GM18951 (cell line): Measurements from ENCODE around the gene KNG1.
"Not testable (repeated sequence)": the region's sequence is repeated elsewhere in the genome, so short reads cannot be mapped to it uniquely, and the experiment has no call there.

Experiments
- POLR2A ChIP-seq: IDR thresholded peaks from 4 replicates; pipeline ENCODE4 v1.6.1; 2011; ENCODE audit warnings: mild to moderate bottlenecking; ENCODE audit not compliant: insufficient read length, insufficient read depth; ENCODE audit errors: extremely low read depth
- in situ Hi-C: fragments of 300-500 bp; cut with MboI; formaldehyde crosslinking; loops from one replicate; pipeline ENCODE4 v1.12.0; 2022; ENCODE audit warnings: low sequenced_read_pairs, mixed read lengths, inconsistent platforms; ENCODE audit not compliant: unreplicated experiment

The KNG1 gene

DNA sequence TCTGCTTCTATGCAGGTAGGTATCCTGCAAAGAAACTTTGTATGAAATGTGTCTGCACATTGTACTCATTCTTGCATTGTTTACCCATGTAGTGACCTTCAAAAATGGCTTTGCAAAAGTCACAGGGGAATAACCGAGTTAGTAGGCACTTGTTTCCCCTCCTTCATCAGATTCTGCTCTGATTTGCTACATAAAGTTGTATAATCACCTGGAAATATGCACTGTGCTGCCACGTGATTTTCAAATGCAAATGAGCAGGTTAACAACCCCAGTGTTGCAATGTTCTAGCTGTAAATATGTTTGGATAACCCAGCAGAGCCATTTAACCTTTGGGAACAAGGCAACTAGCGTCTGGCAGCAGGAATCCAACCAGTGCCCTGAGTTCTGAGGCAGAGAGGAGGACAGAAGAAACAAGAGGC lies at the start of gene KNG1:
KNG1 (plus strand) TSS at position 321 of the 419 bp plus-strand sequence. CDS start 184 bp downstream, outside the sequence.
- no peak for TF ChIP-seq POLR2A

DNA sequence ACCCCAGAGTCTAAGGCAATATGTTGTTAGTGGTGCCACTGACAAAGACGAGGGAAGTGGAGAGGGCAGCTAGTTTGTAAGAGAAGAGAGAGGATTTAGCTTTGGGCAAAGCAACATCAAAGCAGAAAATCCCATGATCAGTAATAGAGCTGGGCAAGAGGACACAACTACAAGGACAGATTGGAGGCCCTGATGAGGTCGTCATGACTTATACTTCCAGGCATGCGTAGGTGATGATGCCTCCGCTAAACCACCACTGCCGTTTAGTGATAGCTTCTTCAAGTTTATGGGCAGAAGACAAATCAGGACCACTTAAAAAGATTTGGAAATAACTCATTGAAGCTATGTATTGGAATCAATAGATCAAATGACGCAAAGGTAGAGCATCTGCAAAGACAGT lies 48.7 kb upstream of the KNG1 start:
- in situ Hi-C loops, result no loop called here
- no peak for TF ChIP-seq POLR2A

More for the DNA sequence above, at the start of gene KNG1:
- in situ Hi-C loops, result no loop called here

DNA sequence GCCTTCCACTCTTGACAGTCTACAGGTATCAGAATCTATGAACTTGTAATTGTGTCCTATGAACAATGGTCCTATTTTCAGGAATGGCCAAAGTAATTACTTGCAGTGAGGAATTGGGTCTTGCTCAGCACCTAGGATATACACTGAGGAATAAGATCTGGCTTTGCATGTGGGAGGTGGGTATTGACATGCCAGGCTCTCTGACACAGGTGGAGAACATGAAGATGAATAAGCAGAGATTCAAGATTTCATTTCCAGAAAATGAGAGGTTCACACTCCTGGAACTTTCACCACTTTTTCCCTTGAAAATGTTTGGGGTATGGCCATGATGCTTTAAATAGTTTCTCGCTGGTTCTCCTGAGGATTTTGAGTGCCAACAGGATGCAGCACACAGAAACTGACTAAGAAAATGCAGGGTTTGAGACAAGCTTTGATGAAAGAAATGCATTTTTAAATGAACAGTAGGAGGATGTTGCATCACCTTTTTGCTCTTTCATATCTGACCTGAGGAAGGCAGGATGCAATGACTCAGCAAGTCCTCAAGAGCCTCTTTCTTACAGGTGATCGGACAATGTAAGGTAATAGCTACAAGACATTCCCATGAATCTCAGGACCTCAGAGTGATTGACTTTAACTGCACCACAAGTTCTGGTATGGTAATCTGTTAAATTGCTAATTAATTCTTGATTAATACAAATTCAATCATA lies 47.6 kb upstream of the KNG1 start:
- in situ Hi-C loops, result no loop called here

DNA sequence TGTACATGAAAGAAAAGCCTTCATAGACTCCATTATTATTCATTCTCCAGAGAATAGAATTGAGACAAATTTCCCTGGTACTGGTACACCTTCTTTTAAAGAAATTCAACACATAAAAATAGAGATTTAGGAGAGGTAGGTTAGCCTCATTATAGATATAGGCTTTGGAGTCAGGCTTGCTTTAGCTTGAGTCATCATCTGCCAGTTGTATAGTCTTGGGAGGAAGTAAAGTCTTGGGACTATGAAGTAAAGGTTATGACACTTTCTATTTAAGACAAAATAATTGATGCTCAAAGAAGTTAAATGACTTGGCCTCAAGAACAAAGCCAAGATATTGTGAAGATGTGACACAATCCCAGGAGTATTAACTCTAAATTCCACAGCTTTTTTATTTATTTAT lies 47.0 kb upstream of the KNG1 start:
- in situ Hi-C loops, result no loop called here
- no peak for TF ChIP-seq POLR2A

More for the DNA sequence above, 47.6 kb upstream of the KNG1 start:
- TF ChIP-seq POLR2A, result no peak

DNA sequence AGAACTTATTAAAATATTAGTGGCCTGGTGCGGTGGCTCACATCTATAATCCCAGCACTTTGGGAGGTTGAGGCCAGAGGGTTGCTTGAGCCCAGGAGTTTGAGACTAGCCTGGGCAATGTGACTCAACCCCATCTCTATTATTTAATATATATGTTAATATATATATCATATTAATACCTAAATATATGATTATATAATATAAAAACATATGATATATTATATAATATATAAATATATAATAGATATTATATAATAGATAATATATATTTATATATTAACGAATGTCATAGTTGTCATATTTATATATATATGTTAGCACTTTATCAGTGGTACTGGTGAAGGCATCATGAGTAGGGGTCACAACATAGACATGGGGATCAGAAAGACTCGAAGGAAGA lies 46.1 kb upstream of the KNG1 start:
- in situ Hi-C loops, result no loop called here

DNA sequence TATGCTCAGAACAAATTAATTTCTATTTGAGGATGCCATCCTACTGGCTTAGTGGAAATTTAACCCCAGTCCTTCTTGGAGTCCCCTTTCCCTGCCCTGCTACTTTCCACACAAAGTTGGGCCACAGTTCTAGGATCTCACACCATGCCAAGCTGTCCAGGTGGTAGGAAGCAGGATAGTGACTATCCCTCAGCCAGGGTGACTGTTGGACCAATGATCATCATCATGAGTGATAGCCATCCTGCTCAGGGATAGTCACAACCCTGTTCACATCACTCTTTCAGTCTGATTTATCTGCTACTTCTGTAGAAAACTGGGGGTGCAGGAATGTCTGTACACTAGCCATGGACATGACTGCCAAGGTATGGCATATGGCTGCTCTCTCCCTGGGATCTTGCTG lies 38.6 kb upstream of the KNG1 start:
- TF ChIP-seq POLR2A, result no peak
- in situ Hi-C loops, result no loop called here

More for the DNA sequence above, 46.1 kb upstream of the KNG1 start:
- no peak for TF ChIP-seq POLR2A

DNA sequence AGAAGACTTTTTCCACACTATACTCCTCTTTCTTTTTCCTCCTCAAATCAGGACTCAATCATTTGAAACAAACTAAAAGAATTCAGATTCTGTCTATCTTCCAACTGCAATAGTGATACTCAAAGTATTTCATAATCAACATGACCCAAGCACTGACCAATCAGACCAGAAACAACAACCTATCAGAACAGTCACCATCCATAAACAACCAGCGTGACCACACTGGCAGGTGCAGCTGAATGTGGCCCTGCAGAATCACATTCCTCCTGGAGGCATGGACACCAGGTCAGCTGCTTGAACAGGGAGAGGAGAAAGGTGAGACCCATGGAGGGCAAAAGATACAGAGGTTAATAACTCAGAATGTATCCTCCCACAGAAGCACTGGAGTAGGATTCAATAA lies 38.0 kb upstream of the KNG1 start:
- no peak for TF ChIP-seq POLR2A
- in situ Hi-C loops, result no loop called here

DNA sequence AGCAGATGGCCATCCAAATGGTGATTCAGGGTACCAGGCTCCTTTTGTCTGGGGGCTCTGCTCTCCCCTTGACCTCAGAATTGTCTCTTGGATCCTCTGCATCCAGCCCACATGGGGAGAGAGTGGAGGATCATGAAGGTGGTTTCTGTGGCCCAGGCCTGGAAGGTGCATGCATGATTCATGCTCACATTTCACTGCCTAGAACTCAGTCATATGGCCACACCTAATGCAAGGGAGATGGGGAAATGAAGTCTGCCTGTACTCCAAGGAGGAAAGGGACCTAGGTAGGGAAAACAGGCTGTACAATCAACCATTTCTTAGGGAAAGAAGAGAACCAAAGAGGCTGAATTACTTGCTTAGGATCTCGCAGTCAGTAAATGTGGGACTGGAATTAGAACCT lies 36.3 kb upstream of the KNG1 start:
- in situ Hi-C loops, result no loop called here
- no peak for TF ChIP-seq POLR2A

DNA sequence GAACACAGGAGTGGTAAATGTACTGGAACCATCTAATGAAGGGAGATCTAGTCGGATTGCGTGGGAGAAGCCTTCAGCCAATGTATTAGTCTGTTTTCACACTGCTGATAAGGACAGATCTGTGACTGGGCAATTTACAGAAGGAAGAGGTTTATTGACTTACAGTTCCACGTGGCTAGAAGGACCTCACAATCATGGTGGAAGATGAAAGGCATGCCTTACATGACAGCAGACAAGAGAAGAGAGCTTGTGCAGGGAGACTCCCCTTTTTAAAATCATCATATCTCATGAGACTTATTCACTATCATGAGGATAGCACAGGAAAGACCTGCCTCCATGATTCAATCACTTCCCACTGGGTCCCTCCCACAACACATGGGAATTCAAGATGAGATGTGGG lies 34.3 kb upstream of the KNG1 start:
- no peak for TF ChIP-seq POLR2A
- in situ Hi-C loops, result no loop called here

DNA sequence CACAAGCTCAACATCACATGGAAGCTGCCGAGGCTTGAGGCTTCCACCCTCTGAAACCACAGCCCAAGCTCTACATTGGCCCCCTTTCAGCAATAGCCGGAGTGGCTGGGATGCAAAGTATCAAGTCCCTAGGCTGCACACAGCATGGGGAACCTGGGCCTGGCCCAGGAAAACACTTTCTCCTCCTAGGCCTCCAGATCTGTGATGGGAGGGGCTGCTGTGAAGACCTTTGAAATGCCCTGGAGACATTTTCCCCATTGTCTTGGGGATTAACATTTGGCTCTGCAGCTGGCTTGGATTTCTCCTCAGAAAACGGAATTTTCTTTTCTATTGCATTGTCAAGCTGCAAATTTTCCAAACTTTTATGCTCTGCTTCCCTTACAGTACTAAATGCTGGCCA lies 33.2 kb upstream of the KNG1 start:
- no peak for TF ChIP-seq POLR2A
- in situ Hi-C loops, result no loop called here

DNA sequence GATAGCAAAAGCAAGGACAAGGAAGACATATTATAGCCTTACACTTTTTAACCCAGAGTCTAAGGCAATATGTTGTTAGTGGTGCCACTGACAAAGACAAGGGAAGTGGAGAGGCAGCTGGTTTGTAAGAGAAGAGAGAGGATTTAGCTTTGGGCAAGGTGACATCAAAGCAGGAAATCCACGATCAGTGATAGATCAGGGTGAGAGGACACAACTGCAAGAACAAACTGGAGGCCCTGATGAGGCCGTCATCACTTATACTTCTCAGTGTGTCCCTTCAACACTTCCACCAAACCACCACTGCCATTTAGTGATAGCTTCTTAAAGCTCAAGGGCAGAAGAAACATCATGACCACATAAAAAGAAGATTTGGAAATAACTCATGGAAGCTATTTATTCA lies 30.7 kb upstream of the KNG1 start:
- in situ Hi-C loops, result not testable (repeated sequence)

DNA sequence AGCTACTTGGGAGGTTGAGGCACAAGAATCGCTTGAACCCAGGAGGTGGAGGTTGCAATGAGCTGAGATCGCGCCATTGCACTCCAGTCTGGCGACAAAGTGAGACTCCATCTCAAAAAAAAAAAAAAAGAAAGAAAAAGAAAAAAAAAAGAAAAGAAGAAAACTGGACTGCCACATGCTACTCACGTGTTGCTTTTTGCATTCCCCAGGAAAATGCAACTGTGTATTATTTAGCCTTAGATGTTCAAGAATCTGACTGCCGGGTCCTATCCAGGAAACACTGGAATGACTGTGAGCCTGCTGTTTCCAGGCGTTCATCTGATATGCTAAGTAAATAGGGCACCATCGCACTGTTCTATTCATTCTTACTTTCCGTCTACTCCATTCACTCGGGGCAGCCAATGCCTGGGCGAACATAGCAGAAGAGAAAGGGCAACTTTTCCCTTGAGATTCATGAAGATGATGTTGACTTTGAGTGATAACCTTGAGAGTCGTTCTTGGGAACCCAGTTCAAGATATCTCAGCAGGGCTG lies 30.0 kb upstream of the KNG1 start:
- in situ Hi-C loops, result no loop called here
- no peak for TF ChIP-seq POLR2A

DNA sequence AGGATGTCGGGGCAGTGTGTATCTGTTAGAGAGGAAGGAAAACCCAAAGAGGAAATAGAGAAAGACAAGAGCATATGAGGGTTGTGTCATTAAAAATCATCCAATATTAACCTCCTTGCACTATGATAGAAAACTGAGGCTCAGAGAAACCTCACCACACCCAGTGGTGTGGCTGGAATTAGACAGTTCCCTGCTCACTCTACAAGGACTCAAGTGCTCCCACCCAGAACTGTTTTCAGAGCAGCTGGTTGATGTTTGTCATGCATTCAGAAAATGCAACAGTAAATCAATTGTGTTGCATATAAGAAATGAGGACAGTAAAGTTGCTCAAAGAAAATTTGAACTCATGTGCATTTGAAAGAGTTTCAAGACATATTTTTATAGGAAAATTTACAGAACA lies 26.9 kb upstream of the KNG1 start:
- in situ Hi-C loops, result not testable (repeated sequence)

DNA sequence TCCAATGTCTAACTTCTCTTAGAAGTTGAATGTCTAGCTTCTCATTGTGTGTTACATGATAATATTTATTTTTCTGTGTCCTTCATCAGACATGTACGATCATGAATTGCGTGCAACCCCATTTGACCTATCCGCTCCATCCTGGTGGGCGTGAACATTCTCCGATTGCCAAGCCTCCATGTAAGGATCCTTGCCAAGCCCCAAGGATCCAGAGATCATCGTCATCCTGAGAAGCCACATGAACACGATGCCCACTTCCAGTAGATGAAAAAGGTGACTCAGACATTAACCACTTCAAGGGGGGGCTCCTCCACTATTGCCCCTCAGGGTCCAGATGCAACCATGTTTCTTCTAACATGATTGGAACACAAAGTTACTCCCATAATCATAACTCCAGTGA lies 25.5 kb upstream of the KNG1 start:
- no peak for TF ChIP-seq POLR2A
- in situ Hi-C loops, result no loop called here

DNA sequence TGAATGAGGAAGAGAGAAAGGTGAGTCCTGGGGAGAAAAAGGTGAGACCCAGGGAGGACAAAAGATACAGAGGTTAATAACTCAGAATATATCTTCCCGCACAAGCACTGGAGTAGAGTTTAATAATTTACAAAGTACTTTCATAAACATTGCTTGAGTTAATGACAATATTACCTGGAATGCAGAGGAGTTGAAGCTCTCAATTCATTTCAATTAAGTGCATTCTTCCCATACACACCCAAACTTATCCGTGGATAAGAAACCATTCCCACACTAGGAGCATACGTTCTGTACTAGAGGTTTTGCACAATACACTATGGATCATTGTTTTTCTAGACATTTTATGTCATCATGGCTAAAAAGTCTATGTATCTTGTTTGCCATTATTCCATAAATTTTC lies 23.3 kb upstream of the KNG1 start:
- in situ Hi-C loops, result no loop called here
- TF ChIP-seq POLR2A, result no peak
